ENCODE results near the gene MYOZ1. TPM values are rescaled to one million over a fixed set of nuclear protein-coding genes. Genes with fewer than 3 reads are reported as not detected.

Gene MYOZ1
- 0.09 and 0.14 TPM in 2 replicates for total RNA-seq

GRCh38 chr10:73641328-73642060, at the start of gene MYOZ1:
Gene MYOZ1, minus strand, starts transcription at chr10:73641474. Its CDS starts 1,457 bp downstream, at chr10:73640017.

GRCh38 chr10:73655990-73656298, 14.7 kb upstream of the MYOZ1 start, which contains the start of gene SYNPO2L:
Gene SYNPO2L, minus strand, starts transcription at chr10:73656029. Its CDS starts 107 bp downstream, at chr10:73655922.

GRCh38 chr10:73590881-73591799, 50.1 kb downstream of the MYOZ1 start, which contains the start of gene USP54:
Gene USP54, minus strand, starts transcription at chr10:73591342. Its CDS starts 15,684 bp downstream, at chr10:73575658.

Other genes starting within 250 kb of the MYOZ1 start
- 99.0 and 101 TPM in 2 replicates for gene ANXA7, start 227.4 kb downstream of the MYOZ1 start, total RNA-seq
- gene MSS51, start 207.9 kb downstream of the MYOZ1 start, total RNA-seq: 0.85 and 1.2 TPM in 2 replicates
- 16.8 and 22.1 TPM in 2 replicates for gene PPP3CB, start 145.4 kb downstream of the MYOZ1 start, total RNA-seq
- 5.4 and 6.3 TPM in 2 replicates for gene USP54, start 50.1 kb downstream of the MYOZ1 start, total RNA-seq
- not detected in 2 replicates for gene SYNPO2L, start 14.6 kb upstream of the MYOZ1 start, total RNA-seq
- gene AGAP5, start 56.6 kb upstream of the MYOZ1 start, total RNA-seq: 2.6 and 4.0 TPM in 2 replicates
- 45.5 and 54.3 TPM in 2 replicates for gene SEC24C, start 102.9 kb upstream of the MYOZ1 start, total RNA-seq
- 22.2 and 25.9 TPM in 2 replicates for gene CHCHD1, start 140.6 kb upstream of the MYOZ1 start, total RNA-seq
- 42.7 and 58.5 TPM in 2 replicates for gene ZSWIM8, start 144.1 kb upstream of the MYOZ1 start, total RNA-seq
- gene NDST2, start 170.1 kb upstream of the MYOZ1 start, total RNA-seq: 8.4 and 13.4 TPM in 2 replicates
- gene CAMK2G, start 233.1 kb upstream of the MYOZ1 start, total RNA-seq: 19.6 and 21.9 TPM in 2 replicates

Measured in smooth muscle cell of bladder (primary cell).